BE2C (cell line): Measurements from ENCODE around the gene SNX13.

Experiments used
- DNase-seq: peaks from one replicate; pipeline ENCODE4 v3.0.0-alpha.2; 2020
- H3K27me3 ChIP-seq: fragments of 250-450 bp; sonication (Bioruptor Pico); 2 replicates; pipeline ENCODE4 v1.5.1; 2020; ENCODE audit warnings: mild to moderate bottlenecking
- H3K36me3 ChIP-seq: fragments of 250-450 bp; sonication (Bioruptor Pico); 2 replicates; pipeline ENCODE4 v1.5.1; 2020; ENCODE audit warnings: mild to moderate bottlenecking
- H3K4me1 ChIP-seq: fragments of 250-450 bp; sonication (Bioruptor Pico); 2 replicates; pipeline ENCODE4 v1.5.1; 2020
- H3K4me3 ChIP-seq: 2 replicates; pipeline ENCODE4 v1.5.1; 2011; ENCODE audit warnings: low read depth, low read length
- H3K9me3 ChIP-seq: fragments of 250-450 bp; sonication (Bioruptor Pico); 2 replicates; pipeline ENCODE4 v1.5.1; 2020
- TF ChIP-seq, protein P1 (sequence below): IDR thresholded peaks from 2 replicates; pipeline ENCODE4 v1.5.1; 2012; ENCODE audit warnings: mild to moderate bottlenecking, low read depth, low read length

The SNX13 gene

DNA sequence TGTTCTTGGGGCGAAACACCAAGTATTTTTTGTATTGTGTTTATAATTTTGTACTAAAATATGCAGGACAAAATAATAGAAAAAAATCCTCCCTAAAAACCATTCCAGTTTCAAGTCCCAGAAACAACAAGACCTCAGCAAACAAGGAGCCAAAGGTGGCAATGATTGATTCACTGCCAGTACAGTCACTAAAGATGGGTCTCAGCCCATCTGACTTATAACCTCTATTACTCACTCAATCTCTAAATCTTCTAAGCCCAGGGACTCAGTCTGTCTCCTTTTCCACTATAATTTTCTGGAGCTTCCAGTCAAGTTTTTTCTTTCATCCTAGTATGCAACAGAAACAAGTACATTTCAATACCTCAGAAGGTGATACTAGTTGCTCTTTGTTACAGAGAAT is 33.3 kb downstream of the SNX13 start:
- H3K9me3 ChIP-seq, result no peaks in the 10 kb centered on the region
- H3K4me1 ChIP-seq, result no peaks in the 10 kb centered on the region
- no peak for DNase-seq
- TF ChIP-seq, protein P1, sequence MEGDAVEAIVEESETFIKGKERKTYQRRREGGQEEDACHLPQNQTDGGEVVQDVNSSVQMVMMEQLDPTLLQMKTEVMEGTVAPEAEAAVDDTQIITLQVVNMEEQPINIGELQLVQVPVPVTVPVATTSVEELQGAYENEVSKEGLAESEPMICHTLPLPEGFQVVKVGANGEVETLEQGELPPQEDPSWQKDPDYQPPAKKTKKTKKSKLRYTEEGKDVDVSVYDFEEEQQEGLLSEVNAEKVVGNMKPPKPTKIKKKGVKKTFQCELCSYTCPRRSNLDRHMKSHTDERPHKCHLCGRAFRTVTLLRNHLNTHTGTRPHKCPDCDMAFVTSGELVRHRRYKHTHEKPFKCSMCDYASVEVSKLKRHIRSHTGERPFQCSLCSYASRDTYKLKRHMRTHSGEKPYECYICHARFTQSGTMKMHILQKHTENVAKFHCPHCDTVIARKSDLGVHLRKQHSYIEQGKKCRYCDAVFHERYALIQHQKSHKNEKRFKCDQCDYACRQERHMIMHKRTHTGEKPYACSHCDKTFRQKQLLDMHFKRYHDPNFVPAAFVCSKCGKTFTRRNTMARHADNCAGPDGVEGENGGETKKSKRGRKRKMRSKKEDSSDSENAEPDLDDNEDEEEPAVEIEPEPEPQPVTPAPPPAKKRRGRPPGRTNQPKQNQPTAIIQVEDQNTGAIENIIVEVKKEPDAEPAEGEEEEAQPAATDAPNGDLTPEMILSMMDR, result no peak
- no peaks in the 10 kb centered on the region for H3K27me3 ChIP-seq
- no peaks in the 10 kb centered on the region for H3K36me3 ChIP-seq
- H3K4me3 ChIP-seq, result no peak overlapping the region

DNA sequence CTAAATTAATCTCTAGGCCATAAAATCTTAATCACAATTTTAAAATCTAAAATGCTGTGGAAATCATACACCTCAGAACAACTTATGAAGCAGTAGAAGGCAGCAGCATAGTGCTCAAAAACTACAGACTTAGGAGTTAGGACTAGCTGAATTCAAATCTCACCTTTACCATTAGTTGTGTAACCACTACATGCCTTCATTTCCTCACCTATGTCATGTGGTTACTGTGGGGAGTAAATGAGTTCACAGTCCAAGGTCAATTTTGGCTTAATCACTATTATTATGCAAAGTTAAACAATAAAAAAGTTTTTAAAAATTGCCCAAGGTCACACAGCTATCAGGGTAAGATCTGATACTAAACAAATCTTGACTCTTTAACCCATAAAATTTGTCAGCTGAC is 37.0 kb downstream of the SNX13 start:
- TF ChIP-seq, protein P1, result no peak
- H3K4me3 ChIP-seq, result no peak overlapping the region
- no peaks in the 10 kb centered on the region for H3K9me3 ChIP-seq
- no peaks in the 10 kb centered on the region for H3K4me1 ChIP-seq
- no peaks in the 10 kb centered on the region for H3K27me3 ChIP-seq
- no peak for DNase-seq
- H3K36me3 ChIP-seq, result no peaks in the 10 kb centered on the region

DNA sequence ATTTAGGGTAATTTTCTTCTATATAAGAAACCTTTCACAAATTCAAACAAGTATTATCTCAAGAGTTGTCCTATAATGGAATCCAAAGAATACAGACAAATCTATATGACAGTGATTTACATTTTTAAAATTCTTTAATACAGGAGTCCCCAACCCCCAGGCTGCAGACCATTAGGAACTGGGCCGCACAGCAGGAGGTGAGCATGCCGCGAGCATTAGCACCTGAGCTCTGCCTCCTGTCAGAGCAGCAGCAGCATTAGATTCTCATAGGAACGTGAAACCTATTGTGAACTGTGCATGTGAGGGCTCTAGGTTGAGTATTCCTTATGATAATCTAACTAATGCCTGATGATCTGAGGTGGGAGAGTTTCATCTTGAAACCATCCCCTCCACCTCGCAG is 37.7 kb downstream of the SNX13 start:
- TF ChIP-seq, protein P1, result no peak
- H3K36me3 ChIP-seq, result no peaks in the 10 kb centered on the region
- H3K4me3 ChIP-seq, result no peak overlapping the region
- H3K27me3 ChIP-seq, result no peaks in the 10 kb centered on the region
- no peaks in the 10 kb centered on the region for H3K4me1 ChIP-seq
- no peaks in the 10 kb centered on the region for H3K9me3 ChIP-seq
- DNase-seq, result no peak

DNA sequence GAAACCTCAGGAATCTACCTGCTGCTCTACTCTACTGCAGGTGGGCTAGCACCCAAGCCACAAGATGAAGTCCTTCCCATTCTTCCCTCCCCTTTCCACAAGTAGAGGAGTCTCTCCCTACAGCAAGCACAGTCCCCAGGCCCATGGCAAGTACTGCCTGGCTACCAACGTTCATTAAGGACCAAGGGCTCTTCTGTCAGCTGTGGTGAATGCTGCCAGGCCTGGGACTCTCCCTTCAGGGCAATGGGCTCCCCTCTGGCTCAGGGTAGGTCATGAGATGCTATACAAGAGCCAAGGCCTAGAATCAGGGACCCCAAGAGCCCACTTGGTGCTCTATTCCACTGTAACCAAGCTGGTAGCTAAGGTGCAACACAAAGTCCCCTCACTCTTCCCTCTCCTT is 39.8 kb downstream of the SNX13 start:
- DNase-seq, result no peak
- TF ChIP-seq, protein P1, result no peak
- Histone ChIP-seq H3K4me3 (no peak overlapping the region), H3K36me3 (no peaks in the 10 kb centered on the region), H3K9me3 (no peaks in the 10 kb centered on the region), H3K27me3 (no peaks in the 10 kb centered on the region), H3K4me1 (no peaks in the 10 kb centered on the region)

DNA sequence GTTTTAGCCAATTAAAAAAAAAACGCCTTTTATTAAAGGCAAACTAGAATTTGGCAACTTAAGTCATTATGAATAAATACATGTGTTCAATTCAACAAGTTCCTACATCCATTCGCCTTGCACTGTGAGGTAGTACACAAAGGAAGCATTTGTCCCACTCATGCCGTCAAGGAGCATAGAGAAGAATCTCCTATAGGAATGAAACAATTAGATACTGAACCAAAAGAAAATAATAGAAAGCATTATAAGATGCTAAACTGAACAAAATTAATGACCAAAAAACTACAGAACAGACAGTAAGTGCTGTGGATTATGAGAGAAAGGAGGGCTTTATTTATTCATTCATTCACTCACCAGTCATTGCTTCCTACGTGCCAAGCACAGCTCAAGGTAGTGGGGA is 42.2 kb downstream of the SNX13 start:
- H3K27me3 ChIP-seq, result no peaks in the 10 kb centered on the region
- TF ChIP-seq, protein P1, result no peak
- H3K4me1 ChIP-seq, result no peaks in the 10 kb centered on the region
- DNase-seq, result no peak
- H3K36me3 ChIP-seq, result no peaks in the 10 kb centered on the region
- H3K4me3 ChIP-seq, result no peak overlapping the region
- no peaks in the 10 kb centered on the region for H3K9me3 ChIP-seq

DNA sequence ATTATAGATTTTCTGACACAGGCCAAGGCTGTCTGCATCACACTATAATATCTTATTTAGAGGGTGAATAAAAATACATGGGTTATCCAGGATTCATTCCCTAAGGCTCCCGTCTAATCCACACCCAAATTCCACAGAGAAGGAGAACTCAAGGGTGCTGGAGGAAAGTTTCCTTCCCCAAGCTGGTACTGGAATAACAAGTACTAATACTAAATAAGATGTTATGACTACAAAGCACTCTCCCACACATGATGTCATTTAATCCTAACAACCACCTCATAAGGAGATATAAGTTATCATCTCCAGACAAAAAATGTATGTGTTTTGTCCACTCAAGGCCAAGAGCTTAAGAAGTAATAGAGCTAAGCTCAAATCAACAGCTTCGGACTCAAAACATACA is 53.0 kb downstream of the SNX13 start:
- TF ChIP-seq, protein P1, result no peak
- no peaks in the 10 kb centered on the region for H3K36me3 ChIP-seq
- no peak for DNase-seq
- no peak overlapping the region for H3K4me3 ChIP-seq
- H3K27me3 ChIP-seq, result no peaks in the 10 kb centered on the region
- no peaks in the 10 kb centered on the region for H3K9me3 ChIP-seq
- H3K4me1 ChIP-seq, result no peaks in the 10 kb centered on the region
